ENCODE measurements around the gene FAM227A.

- TF ChIP-seq, protein P1, sequence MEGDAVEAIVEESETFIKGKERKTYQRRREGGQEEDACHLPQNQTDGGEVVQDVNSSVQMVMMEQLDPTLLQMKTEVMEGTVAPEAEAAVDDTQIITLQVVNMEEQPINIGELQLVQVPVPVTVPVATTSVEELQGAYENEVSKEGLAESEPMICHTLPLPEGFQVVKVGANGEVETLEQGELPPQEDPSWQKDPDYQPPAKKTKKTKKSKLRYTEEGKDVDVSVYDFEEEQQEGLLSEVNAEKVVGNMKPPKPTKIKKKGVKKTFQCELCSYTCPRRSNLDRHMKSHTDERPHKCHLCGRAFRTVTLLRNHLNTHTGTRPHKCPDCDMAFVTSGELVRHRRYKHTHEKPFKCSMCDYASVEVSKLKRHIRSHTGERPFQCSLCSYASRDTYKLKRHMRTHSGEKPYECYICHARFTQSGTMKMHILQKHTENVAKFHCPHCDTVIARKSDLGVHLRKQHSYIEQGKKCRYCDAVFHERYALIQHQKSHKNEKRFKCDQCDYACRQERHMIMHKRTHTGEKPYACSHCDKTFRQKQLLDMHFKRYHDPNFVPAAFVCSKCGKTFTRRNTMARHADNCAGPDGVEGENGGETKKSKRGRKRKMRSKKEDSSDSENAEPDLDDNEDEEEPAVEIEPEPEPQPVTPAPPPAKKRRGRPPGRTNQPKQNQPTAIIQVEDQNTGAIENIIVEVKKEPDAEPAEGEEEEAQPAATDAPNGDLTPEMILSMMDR (IDR thresholded peaks at IDR 0.05) = no peak
- TF ChIP-seq POLR2A (IDR thresholded peaks at IDR 0.05) = no peak
Observed at GRCh38 chr22:38628444-38628843, 27.7 kb downstream of the FAM227A start.

All from body of pancreas (tissue), 4 donors.